Embryonic facial prominence (tissue), 1 donor: ENCODE data around the gene TICRR.

ENCODE experiments used
- DNase-seq: peaks from one replicate; pipeline ENCODE4 v3.0.0-alpha.2; 2016; ENCODE audit errors: extremely low spot score

The TICRR gene

DNA sequence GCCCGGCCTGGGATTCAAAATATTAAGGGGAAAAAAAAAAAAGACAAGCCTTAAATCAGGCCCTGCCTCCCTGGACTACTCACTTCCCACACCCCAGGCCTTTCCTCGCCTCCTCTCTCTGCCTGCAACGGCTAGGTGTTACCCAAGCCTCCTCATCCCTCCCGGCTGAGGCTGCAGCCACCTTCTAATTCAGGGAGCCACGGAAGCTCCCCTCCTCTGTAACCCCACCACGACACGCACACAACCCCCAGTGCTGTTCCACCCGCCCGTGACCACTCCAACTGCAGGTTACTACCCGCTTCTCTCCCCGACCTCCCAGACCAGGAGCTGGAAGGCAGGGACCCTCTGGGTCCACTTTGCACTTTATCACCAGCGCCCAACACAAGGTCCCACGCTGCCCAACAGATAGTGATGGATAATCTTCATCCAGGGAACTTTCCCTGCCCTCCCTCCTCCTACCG is 79.1 kb downstream of the TICRR start:
- no peak for DNase-seq

- DNase-seq, result peak; percentile 43
These were observed 79.9 kb downstream of the TICRR start, which contains the start of gene KIF7 for GRCh38 chr15:89654847-89655805. Gene KIF7 (minus strand): TSS chr15:89655467. CDS start chr15:89652930, 2,537 bp downstream.

DNA sequence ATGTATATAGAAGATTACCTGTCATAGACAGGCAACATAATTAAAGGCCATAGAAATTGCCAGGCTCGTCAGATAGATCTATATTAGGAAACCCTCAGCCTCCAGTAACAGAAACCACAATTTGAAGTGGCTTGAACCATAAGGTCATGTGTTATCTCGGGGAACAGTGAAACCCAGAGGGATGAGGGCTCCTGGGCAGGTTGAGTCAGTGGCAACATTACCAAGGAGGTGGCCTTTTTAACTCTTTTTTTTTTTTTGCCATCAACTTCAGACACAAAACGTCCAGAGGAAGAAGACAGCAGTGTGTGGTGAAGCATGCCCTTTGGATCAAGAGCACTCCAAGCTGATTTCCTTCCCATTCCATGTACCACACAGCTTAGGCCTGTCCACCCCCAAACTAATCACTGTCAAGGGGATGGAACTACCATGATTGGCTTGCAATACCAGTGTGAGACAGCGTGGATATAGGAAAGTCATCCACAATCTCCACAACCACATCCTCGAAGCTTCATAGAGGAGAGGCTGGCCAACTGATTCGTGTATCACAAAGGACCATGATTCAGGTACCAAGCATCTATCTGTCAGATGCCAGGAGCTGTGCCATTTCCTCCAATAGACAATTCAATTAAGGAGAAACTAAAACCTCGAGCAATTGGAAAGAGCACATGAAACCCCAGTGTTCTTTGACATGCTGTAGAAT is 81.0 kb downstream of the TICRR start:
- DNase-seq, result no peak

DNA sequence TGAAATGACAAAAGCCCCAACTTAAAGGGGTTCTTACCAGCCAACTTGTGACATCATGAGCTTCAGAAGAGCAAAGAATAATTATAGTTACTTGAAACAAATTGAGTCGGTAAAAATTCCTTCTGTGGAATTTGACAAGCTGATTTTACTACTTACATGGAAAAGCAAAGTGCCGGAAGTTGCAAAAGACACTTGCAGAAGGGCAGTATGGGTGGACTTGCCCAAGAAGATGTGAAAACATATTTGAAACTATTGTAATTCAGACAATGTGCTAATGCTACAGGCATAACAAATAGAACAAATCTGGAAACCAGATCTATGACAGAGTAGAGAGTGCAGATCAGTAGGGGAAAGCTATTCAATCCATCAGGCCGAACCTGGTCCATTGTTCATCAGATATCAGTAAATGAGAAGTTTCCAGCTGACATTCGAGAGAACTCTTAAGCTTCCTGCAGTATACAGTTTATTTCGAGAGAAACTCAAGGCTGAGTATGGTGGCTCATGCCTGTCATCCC is 82.5 kb downstream of the TICRR start:
- DNase-seq, result no peak

- no peak for DNase-seq
These were observed 84.0 kb downstream of the TICRR start for GRCh38 chr15:89659295-89659694.

DNA sequence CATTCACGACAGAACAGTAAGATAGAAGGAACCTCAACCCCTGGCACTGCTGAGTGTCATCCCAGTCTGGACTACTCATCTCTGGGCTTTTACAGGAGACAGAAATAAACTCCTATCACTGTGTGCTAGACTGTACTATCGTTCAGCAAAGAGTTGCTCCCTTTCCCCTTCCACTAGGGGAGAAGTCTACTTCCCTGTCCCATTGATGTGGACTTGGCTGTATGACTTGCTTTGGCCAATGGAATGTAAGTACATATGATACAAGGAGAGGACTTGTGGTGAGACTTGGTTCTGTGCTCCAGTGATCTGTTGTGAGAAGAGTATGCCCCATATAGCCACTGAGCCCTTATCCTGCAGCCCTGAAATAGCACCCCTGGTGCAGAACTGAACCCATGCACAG is 85.3 kb downstream of the TICRR start:
- no peak for DNase-seq

DNA sequence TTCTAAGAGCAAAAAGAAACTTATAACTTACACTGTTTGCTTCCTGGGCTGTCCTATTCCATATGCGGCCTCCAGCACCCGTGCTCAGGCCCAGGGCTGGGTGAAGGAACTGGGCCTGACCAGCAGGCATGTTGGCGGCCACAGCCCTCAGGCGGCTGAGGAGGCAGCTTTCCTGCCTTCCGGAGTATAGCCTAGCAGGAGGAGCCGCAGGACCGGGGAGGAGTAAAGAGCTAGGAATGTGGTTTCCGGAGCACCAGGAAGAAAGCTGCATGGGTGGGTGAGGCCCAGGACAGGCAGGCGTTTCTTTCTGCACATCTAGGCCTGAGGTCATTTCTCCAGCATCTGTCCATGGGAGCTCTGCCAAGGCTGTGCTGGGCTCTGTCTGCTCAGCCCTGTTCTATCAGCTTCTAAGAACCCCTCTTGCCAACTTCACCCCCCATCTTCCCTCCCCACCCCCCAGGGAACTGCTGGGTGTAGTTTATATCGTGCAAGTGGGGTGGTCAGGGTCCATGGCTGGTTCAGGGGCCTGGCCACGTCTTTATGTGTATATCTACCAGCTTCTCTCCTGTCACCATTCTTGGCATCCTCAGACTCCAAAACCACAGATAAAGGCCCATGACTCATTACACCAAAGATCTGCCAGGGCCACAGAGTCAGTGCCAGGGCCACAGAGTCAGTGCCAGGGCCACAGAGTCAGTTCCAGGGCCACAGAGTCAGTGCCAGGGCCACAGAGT is 87.8 kb downstream of the TICRR start:
- no peak for DNase-seq

DNA sequence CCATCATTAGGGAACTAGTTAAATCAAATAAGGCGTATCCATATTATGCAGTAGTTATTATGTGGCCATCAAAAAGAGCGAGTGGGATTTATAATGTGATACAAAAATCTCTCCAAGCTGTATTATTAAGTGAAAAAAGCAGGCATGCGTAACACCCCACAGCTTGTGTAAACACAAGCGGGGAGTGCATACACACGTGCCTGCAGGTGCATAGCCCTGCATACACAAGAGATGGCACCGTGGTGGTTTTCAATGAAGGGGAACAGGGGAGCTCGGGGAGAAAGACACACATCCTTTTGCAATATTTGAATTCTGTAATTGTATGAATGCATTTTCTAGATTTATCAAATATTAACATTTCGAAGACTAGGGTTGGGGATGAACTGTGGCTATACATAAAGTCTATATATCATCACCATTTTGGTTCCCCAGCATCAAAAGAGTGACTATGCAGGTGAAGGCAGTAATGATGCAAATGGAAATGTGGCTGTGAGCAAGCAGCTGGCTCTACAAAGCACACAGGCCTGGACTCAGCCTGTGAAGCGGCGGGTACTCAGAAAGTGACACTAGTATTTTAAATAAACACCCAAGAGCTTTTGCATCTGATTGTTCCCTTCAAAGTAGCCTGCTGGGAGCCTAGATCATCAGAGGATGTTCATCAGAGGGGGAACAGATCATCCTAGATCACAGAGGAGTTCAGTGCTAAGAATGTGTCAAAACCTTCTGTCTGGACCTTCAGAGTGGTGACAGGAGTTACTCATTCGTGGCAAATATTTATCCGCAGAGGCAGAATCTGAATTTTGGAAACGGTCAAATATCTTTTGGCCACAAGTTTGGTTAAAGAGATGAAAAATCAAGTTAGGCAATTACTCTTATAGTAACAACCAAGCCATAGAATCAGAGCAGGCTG is 89.4 kb downstream of the TICRR start:
- no peak for DNase-seq

DNA sequence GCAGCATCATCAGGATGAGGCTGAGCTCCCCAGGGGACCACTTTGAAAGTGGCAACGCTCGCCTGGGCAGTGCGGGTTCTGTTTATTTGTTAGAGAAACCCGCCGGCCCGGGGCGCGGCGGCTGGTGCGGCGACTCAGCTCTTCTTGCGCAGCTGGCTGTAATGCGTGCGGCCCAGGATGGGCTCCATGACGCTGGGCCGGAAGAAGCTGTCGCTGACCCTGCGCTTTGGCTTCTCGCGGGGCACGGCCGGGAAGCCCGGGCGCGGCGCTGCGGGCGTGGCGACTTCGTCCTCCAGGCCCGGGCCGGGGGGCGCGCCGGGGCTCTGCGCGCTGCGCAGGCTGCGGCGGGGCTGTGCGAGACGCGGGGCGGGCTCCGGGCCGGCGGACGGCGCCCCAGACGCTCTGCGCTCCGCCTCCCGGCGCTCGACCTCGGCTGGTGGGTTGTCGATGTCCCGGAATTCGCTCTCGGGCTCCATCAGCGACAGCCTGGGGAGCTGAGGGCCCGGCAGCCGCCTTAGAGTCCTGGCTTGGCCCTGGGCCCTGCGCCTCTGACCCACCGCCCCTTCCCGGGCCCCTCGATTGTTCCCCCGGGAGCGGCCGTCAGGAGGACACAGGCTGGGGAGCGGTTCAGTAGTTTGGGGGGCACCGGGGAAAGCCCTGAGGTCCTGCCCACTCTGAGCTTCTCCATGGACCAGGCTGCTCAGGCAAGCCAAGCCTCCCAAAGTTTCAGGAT is 90.3 kb downstream of the TICRR start:
- DNase-seq, result no peak

- DNase-seq, result no peak
These were observed 91.1 kb downstream of the TICRR start for GRCh38 chr15:89666184-89666857.

GRCh38 chr15:89666858-89667705 is 91.8 kb downstream of the TICRR start:
- DNase-seq, result no peak

GRCh38 chr15:89667706-89667960 is 92.4 kb downstream of the TICRR start:
- no peak for DNase-seq

GRCh38 chr15:89668171-89668570 is 92.9 kb downstream of the TICRR start:
- DNase-seq, result no peak

DNA sequence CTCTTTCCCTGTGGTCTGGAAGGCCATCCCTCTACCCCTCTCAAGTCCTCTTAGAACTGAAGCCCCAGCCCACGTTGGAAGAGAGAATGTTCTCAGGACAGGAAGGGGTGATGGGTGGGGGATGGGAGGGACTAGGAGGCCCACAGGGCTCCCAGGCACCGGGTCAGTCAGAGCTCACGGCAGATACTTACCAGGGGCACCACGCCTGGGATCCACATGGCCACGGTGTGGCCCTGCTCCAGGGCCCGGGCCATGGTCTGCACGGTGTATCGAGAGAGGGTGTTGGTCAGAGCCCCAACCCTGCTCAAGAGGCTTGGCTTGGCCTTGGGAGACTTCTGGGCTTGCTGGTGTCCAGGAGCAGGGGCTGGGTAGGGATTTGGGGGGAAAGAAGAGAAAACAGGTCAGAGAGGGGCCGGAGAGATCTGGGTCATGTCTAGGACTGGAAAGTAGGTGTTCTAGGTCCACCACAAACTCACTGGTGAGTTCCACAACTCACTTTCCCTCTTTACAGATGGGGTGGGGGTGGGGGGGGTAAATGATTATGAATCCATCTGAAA is 94.1 kb downstream of the TICRR start:
- no peak for DNase-seq

DNA sequence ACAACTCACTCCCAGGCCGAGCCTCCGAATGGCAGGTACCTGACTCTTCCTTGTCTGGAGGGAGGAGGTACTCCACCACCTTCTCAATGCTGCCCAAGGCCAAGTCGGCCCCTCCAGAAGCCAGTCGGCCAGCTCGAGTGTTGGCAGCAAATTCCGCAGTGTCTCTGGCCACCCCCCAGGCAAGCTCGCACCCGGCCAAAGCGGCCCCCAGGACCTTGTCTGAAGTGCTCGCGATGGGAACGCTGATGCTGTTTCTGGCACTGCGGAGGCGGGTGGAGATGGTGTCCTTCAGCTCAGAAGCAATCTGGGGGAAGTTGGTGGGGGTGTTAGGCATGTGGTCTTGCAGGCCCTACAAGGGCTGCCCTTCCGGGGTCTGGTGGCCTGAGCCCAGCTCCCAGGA is 94.7 kb downstream of the TICRR start:
- no peak for DNase-seq

DNA sequence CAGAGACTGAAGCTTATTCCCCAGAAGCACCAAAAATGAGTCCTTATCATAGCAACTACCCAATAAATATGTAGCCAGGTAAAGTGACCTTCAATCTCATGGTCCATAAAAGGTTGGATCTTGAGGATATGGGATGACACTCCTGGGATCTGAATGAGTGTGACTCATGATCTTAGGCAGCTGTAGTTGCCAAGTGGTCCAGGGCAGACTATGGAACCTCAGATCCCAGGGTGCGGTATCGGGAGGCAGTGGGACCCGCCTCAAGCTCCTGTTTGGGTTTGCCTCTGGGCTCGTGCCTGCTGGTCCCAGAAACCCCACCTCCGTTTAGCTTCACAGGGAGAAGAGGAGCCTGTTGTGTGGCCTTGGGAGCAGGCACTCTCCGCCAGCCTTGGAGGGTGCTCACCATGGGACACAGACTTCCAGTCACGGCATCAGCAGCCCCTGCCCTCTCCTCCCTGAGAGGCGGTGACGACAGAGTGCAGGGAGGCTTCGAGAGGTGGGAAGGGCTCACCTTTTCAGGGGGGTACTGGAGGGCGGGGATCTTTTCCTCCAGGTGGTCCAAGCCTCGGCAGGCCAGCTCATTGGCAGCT is 95.8 kb downstream of the TICRR start:
- DNase-seq, result no peak

DNA sequence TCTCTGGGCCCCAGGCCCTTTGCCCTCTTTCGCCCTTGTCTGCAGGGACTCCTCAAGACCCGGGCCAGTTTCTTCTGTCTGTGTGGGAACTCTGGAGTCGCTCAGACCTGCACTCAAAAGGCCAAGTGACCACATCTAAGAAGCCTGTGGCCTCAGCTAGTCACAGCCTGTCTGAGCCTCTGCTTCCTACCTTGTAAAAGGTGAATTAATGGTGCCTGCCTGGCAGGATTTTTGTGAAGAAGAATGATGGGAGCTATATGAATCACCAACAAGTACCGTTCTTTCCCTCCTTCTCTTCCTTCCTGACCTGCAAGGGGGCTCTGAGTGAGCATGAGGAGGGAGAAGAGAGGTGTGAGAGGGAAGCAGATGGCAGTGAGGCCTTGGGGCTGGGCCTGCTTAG is 96.4 kb downstream of the TICRR start:
- no peak for DNase-seq
